Endothelial cell of umbilical vein (primary cell): ENCODE results near the gene SLC7A11.

Experiments used
- EZH2 ChIP-seq: IDR thresholded peaks from 2 replicates; pipeline ENCODE4 v1.6.1; 2012; ENCODE audit warnings: borderline replicate concordance, low read depth, mild to moderate bottlenecking, moderate library complexity, low read length, inconsistent platforms; ENCODE audit not compliant: severe bottlenecking
- GATA2 ChIP-seq: IDR thresholded peaks from 2 replicates; pipeline ENCODE4 v1.7.0; 2011; ENCODE audit warnings: low read depth, mild to moderate bottlenecking, moderate library complexity, mixed read lengths, low read length; ENCODE audit not compliant: insufficient read length, insufficient read depth
- JUN ChIP-seq: IDR thresholded peaks from 2 replicates; pipeline ENCODE4 v1.6.1; 2011; ENCODE audit warnings: borderline replicate concordance, low read depth; ENCODE audit not compliant: insufficient read length, insufficient read depth
- POLR2A ChIP-seq: IDR thresholded peaks from 2 replicates; pipeline ENCODE4 v1.6.1; 2012; ENCODE audit warnings: low read depth, mild to moderate bottlenecking, control low read depth, low read length
- POLR2AphosphoS5 ChIP-seq: IDR thresholded peaks from 2 replicates; pipeline ENCODE4 v1.6.1; 2012; ENCODE audit warnings: low read depth, mild to moderate bottlenecking, control low read depth, low read length, moderate library complexity; ENCODE audit not compliant: insufficient read depth
- TF ChIP-seq, protein P1 (sequence below), 2 donors: IDR thresholded peaks; 1 replicate in 1 of 2; 2 replicates in 1 of 2; pipeline ENCODE4 v1.5.1; 2011; ENCODE audit warnings: low read length in 2 of 2, mild to moderate bottlenecking in 2 of 2, moderate library complexity in 2 of 2, control low read depth in 1 of 2, inconsistent platforms in 1 of 2, low read depth in 1 of 2; ENCODE audit not compliant: insufficient read depth in 1 of 2; ENCODE audit errors: extremely low read depth in 1 of 2

GRCh38 chr4:138233313-138234034 lies 8.7 kb downstream of the SLC7A11 start:
- TF ChIP-seq POLR2A (no peak), POLR2AphosphoS5 (no peak), EZH2 (no peak), GATA2 (no peak), JUN (no peak)
- TF ChIP-seq, protein P1, sequence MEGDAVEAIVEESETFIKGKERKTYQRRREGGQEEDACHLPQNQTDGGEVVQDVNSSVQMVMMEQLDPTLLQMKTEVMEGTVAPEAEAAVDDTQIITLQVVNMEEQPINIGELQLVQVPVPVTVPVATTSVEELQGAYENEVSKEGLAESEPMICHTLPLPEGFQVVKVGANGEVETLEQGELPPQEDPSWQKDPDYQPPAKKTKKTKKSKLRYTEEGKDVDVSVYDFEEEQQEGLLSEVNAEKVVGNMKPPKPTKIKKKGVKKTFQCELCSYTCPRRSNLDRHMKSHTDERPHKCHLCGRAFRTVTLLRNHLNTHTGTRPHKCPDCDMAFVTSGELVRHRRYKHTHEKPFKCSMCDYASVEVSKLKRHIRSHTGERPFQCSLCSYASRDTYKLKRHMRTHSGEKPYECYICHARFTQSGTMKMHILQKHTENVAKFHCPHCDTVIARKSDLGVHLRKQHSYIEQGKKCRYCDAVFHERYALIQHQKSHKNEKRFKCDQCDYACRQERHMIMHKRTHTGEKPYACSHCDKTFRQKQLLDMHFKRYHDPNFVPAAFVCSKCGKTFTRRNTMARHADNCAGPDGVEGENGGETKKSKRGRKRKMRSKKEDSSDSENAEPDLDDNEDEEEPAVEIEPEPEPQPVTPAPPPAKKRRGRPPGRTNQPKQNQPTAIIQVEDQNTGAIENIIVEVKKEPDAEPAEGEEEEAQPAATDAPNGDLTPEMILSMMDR (IDR thresholded peaks at IDR 0.05; ENCODE audit: extremely low read depth in 1 of 2, insufficient read depth in 1 of 2, low read depth in 1 of 2, low read length in 2 of 2), result no peak
